OCI-LY1 (cell line): ENCODE data around the gene LCN1.

Experiments used
- CTCF ChIP-seq: fragments of 200-600 bp; sonication (generic), shearing (Covaris generic); IDR thresholded peaks from 2 replicates; pipeline ENCODE4 v1.5.1; 2017; ENCODE audit warnings: mild to moderate bottlenecking, antibody characterized with exemption, low read length, moderate library complexity, mixed read lengths
- EZH2 ChIP-seq: fragments of 200-600 bp; sonication (generic), shearing (Covaris generic); IDR thresholded peaks from 2 replicates; pipeline ENCODE4 v1.8.0; 2017; ENCODE audit warnings: borderline replicate concordance, mixed run types, mild to moderate bottlenecking, antibody characterized with exemption, low read length, moderate library complexity, mixed read lengths

DNA sequence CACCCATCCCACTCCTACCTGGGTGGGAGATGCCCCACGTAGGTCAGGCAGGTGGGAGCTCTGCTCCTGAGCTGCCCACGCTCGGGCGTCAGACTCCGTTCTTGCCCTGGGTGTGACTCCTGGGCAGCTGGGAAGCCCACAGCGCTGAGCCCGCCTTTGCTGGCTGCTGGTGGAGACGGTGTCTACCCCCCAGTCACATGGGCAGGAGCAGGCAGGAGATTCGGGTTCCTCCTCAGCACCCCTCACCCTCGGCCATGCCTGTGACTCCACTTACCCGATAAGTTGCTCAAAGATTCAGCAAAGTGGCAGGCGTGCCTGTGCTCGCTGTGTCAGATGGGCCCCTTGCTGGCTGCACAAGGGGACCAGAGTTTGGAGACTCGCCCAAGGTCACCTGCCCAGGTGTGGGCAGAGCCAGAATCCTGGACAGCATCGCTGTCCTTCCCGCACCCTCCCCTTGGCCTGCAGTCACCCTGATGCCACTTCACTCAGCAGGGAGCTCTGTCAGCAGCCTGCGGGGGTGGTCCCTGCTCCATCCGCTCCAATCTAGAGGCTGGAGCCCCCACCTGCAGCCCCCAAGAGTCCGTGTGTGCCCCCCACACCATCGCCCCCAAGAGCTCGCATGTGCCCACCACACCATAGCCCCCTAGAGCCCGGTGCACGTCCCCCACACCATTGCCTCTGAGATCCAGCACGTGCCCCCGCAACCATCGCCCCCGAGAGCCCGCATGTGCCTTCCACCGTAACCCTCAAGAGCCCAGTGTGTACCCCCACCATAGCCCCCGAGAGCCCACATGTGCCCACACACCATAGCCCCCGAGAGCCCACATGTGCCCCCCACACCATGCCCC, 4.2 kb downstream of the LCN1 start:
- no peak for TF ChIP-seq CTCF
- no peak for TF ChIP-seq EZH2
